H1 (cell line): ENCODE results near the gene TCF4. TPM values are rescaled to one million over a fixed set of nuclear protein-coding genes. Genes with fewer than 3 reads are reported as not detected.

Experiments
- CTCF ChIA-PET: fragments of 300-600 bp; sonication (Branson Sonifier 250); formaldehyde crosslinking; loops from one replicate; lab custom pipeline; 2021; ENCODE audit not compliant: partially characterized antibody; lab: Charles Lee
- POLR2A ChIA-PET: fragments of 300-600 bp; sonication (Branson Sonifier 250); formaldehyde crosslinking; loops from one replicate; lab custom pipeline; 2021; ENCODE audit warnings: inconsistent platforms; ENCODE audit not compliant: partially characterized antibody; lab: Charles Lee
- DNase-seq, 2 experiments: peaks; one replicate each; pipeline versions ENCODE4 v3.0.0 to v3.0.0-alpha.2; 2010 to 2022; ENCODE audit warnings: low spot score in 2 of 2, low read depth in 1 of 2, mixed read lengths in 1 of 2
- FAIRE-seq: peaks from 2 replicates; lab custom pipeline; 2011; peaks lifted over from hg19 to GRCh38; lab: Jason Lieb, UNC
- H2AFZ ChIP-seq: 2 replicates; pipeline ENCODE4 v1.8.1; 2012; ENCODE audit warnings: low read length, inconsistent platforms
- H2AK5ac ChIP-seq: 2 replicates; pipeline ENCODE4 v1.6.1; 2013; ENCODE audit warnings: low read depth, low read length
- H2BK120ac ChIP-seq: replicated peaks from 2 replicates; pipeline ENCODE3; 2013; ENCODE audit warnings: low read depth, low read length, inconsistent platforms
- H2BK12ac ChIP-seq: 2 replicates; pipeline ENCODE4 v1.6.1; 2013; ENCODE audit warnings: low read depth, low read length
- H2BK15ac ChIP-seq: 2 replicates; pipeline ENCODE4 v1.6.1; 2013; ENCODE audit warnings: low read length
- H2BK20ac ChIP-seq: 2 replicates; pipeline ENCODE4 v1.6.1; 2013; ENCODE audit warnings: low read length
- H2BK5ac ChIP-seq: 2 replicates; pipeline ENCODE4 v1.6.1; 2013; ENCODE audit warnings: low read depth, low read length
- H3K14ac ChIP-seq: 2 replicates; pipeline ENCODE4 v1.6.1; 2013; ENCODE audit warnings: inconsistent platforms; ENCODE audit not compliant: insufficient read length
- H3K18ac ChIP-seq: 2 replicates; pipeline ENCODE4 v1.6.1; 2013; ENCODE audit warnings: low read length; ENCODE audit errors: extremely low read depth
- H3K23ac ChIP-seq: 2 replicates; pipeline ENCODE4 v1.6.1; 2013; ENCODE audit warnings: inconsistent platforms; ENCODE audit not compliant: insufficient read length
- H3K23me2 ChIP-seq: 2 replicates; pipeline ENCODE4 v1.6.1; 2013; ENCODE audit warnings: low read depth, low read length
- H3K27ac ChIP-seq: 2 replicates; pipeline ENCODE4 v1.6.1; 2011; ENCODE audit warnings: low read depth, low read length, inconsistent platforms
- H3K27me3 ChIP-seq, 4 experiments: replicated peaks in 1 of 4; 1 replicate in 1 of 4; 2 replicates in 3 of 4; pipeline versions ENCODE4 v1.6.1 to v1.8.1; 2011 to 2013; ENCODE audit warnings: low read length in 3 of 4, mild to moderate bottlenecking in 3 of 4, inconsistent platforms in 2 of 4, mixed read lengths in 2 of 4, moderate library complexity in 1 of 4; ENCODE audit not compliant: control insufficient read depth in 3 of 4, insufficient read depth in 3 of 4; ENCODE audit errors: extremely low read depth in 1 of 4
- H3K36me3 ChIP-seq, 4 experiments: 2 replicates each; pipeline versions ENCODE4 v1.6.1 to v1.8.1; 2011 to 2013; ENCODE audit warnings: mild to moderate bottlenecking in 4 of 4, low read length in 3 of 4, moderate library complexity in 2 of 4, control low read depth in 1 of 4, inconsistent platforms in 1 of 4; ENCODE audit not compliant: insufficient read depth in 4 of 4, control insufficient read depth in 2 of 4
- H3K4ac ChIP-seq: replicated peaks from 2 replicates; pipeline ENCODE3; 2013; ENCODE audit warnings: low read length, low read depth, mixed read lengths, inconsistent platforms; ENCODE audit not compliant: insufficient read length
- H3K4me1 ChIP-seq, 4 experiments: replicated peaks in 1 of 4; 1 replicate in 1 of 4; 2 replicates in 3 of 4; pipeline versions ENCODE4 v1.6.1 to v1.8.1; 2011 to 2013; ENCODE audit warnings: low read length in 3 of 4, inconsistent platforms in 2 of 4, mixed read lengths in 1 of 4; ENCODE audit not compliant: insufficient read depth in 4 of 4, control insufficient read depth in 3 of 4
- H3K4me2 ChIP-seq, 2 experiments: 2 replicates each; pipeline versions ENCODE4 v1.6.1 to v1.8.1; 2011 to 2013; ENCODE audit warnings: low read depth in 2 of 2, low read length in 2 of 2, control low read depth in 1 of 2, inconsistent platforms in 1 of 2, mild to moderate bottlenecking in 1 of 2; ENCODE audit not compliant: insufficient read depth in 1 of 2
- H3K4me3 ChIP-seq, 4 experiments: fragments of 200-600, 300-600 bp in 1 of 4; sonication (generic), shearing (Covaris generic), sonication (Bioruptor Twin) in 1 of 4; 2 replicates each; pipeline versions ENCODE4 v1.5.1 to v1.8.1; 2011 to 2016; ENCODE audit warnings: low read length in 4 of 4, low read depth in 3 of 4, control low read depth in 2 of 4, inconsistent platforms in 2 of 4, mild to moderate bottlenecking in 2 of 4, mixed read lengths in 1 of 4, moderate library complexity in 1 of 4; ENCODE audit not compliant: insufficient read depth in 2 of 4; ENCODE audit errors: extremely low read depth in 1 of 4
- H3K56ac ChIP-seq: replicated peaks from 2 replicates; pipeline ENCODE3; 2013; ENCODE audit warnings: low read depth, mild to moderate bottlenecking, mixed read lengths, low read length, inconsistent platforms; ENCODE audit not compliant: insufficient read length
- H3K79me1 ChIP-seq: 2 replicates; pipeline ENCODE4 v1.6.1; 2013; ENCODE audit warnings: low read depth, low read length, control low read depth
- H3K79me2 ChIP-seq, 2 experiments: 2 replicates each; pipeline versions ENCODE4 v1.6.1 to v1.8.1; 2012 to 2013; ENCODE audit warnings: low read length in 2 of 2, mild to moderate bottlenecking in 2 of 2, inconsistent platforms in 1 of 2; ENCODE audit not compliant: insufficient read depth in 2 of 2, control insufficient read depth in 1 of 2
- H3K9ac ChIP-seq, 4 experiments: replicated peaks in 1 of 4; 1 replicate in 1 of 4; 2 replicates in 3 of 4; pipeline versions ENCODE4 v1.6.1 to v1.8.1; 2011 to 2013; ENCODE audit warnings: low read depth in 3 of 4, low read length in 3 of 4, control low read depth in 2 of 4, mild to moderate bottlenecking in 2 of 4, moderate library complexity in 2 of 4, inconsistent platforms in 1 of 4; ENCODE audit errors: extremely low read depth in 1 of 4
- H3K9me3 ChIP-seq, 2 experiments: 2 replicates each; pipeline versions ENCODE4 v1.6.1 to v1.8.1; 2012 to 2013; ENCODE audit warnings: mild to moderate bottlenecking in 2 of 2, moderate library complexity in 2 of 2, control low read depth in 1 of 2, inconsistent platforms in 1 of 2, low read depth in 1 of 2, low read length in 1 of 2, mixed read lengths in 1 of 2; ENCODE audit not compliant: insufficient read depth in 2 of 2
- H4K20me1 ChIP-seq, 2 experiments: replicated peaks in 1 of 2; 2 replicates each; pipeline versions ENCODE3 to v1.8.1; 2011 to 2013; ENCODE audit warnings: inconsistent platforms in 2 of 2, low read length in 2 of 2, mild to moderate bottlenecking in 1 of 2; ENCODE audit not compliant: insufficient read depth in 2 of 2, control insufficient read depth in 1 of 2
- H4K5ac ChIP-seq: 2 replicates; pipeline ENCODE4 v1.6.1; 2013; ENCODE audit warnings: low read length, low read depth, mixed read lengths, inconsistent platforms; ENCODE audit not compliant: insufficient read length
- H4K8ac ChIP-seq: 2 replicates; pipeline ENCODE4 v1.8.0; 2013; ENCODE audit warnings: mild to moderate bottlenecking, moderate library complexity, low read length, inconsistent platforms; ENCODE audit not compliant: insufficient read depth; ENCODE audit errors: extremely low read depth
- H4K91ac ChIP-seq: replicated peaks from 2 replicates; pipeline ENCODE3; 2013; ENCODE audit warnings: low read length, mixed read lengths, inconsistent platforms; ENCODE audit not compliant: insufficient read length
- ASH2L ChIP-seq: fragments of 200-600, 300-600 bp; sonication (generic); IDR thresholded peaks from one replicate; pipeline ENCODE4 v1.7.1; 2017; ENCODE audit warnings: low read length
- CHD1 ChIP-seq: IDR thresholded peaks from 2 replicates; pipeline ENCODE4 v1.6.1; 2012; ENCODE audit warnings: low read depth, low read length, improper control_type of control experiment
- FOSL1 ChIP-seq: IDR thresholded peaks from 2 replicates; pipeline ENCODE4 v1.6.1; 2011; ENCODE audit warnings: mild to moderate bottlenecking, low read depth, low read length, moderate library complexity; ENCODE audit not compliant: insufficient read depth
- GABPA ChIP-seq: IDR thresholded peaks from 2 replicates; pipeline ENCODE4 v1.6.1; 2011; ENCODE audit warnings: mild to moderate bottlenecking, low read length, moderate library complexity, borderline replicate concordance; ENCODE audit not compliant: insufficient read depth
- HDAC2 ChIP-seq, 2 experiments: fragments of 300-600 bp in 1 of 2; sonication (generic) in 1 of 2; IDR thresholded peaks; 2 replicates each; pipeline ENCODE4 v1.6.1; 2011 to 2012; ENCODE audit warnings: low read depth in 2 of 2, low read length in 2 of 2, mild to moderate bottlenecking in 2 of 2, moderate library complexity in 2 of 2, borderline replicate concordance in 1 of 2, inconsistent platforms in 1 of 2
- KDM5A ChIP-seq: fragments of 200-600 bp; IDR thresholded peaks from 2 replicates; pipeline ENCODE4 v1.7.1; 2012; ENCODE audit warnings: mild to moderate bottlenecking, low read length, inconsistent platforms, mixed read lengths
- MAFK ChIP-seq: IDR thresholded peaks from 2 replicates; pipeline ENCODE4 v1.6.1; 2012; ENCODE audit warnings: low read depth, mild to moderate bottlenecking, improper control_type of control experiment, low read length
- NANOG ChIP-seq: IDR thresholded peaks from 2 replicates; pipeline ENCODE4 v1.6.1; 2011; ENCODE audit warnings: low read length, low read depth, mild to moderate bottlenecking, inconsistent platforms; ENCODE audit not compliant: insufficient read depth, poor library complexity, severe bottlenecking
- NRF1 ChIP-seq: IDR thresholded peaks from 2 replicates; pipeline ENCODE4 v1.6.1; 2011; ENCODE audit warnings: mild to moderate bottlenecking, low read depth, low read length, improper control_type of control experiment
- RFX5 ChIP-seq: IDR thresholded peaks from 2 replicates; pipeline ENCODE4 v1.6.1; 2011; ENCODE audit warnings: low read depth, low read length, improper control_type of control experiment, borderline replicate concordance
- SRF ChIP-seq: IDR thresholded peaks from 2 replicates; pipeline ENCODE4 v1.6.1; 2011; ENCODE audit warnings: mild to moderate bottlenecking, low read depth, low read length, moderate library complexity
- TAF7 ChIP-seq: optimal IDR thresholded peaks from 2 replicates; pipeline ENCODE3; 2011; ENCODE audit warnings: low read depth, mild to moderate bottlenecking, inconsistent platforms, low read length, moderate library complexity, borderline replicate concordance
- YY1 ChIP-seq: IDR thresholded peaks from 2 replicates; pipeline ENCODE4 v1.6.1; 2011; ENCODE audit warnings: low read depth, mild to moderate bottlenecking, low read length
- WGBS, 2 experiments: shearing (Covaris generic) in 1 of 2; methylation state at CpG; one replicate each; pipeline versions ENCODE4 v1.1.6 to v1.1.7; 2013 to 2015; ENCODE audit warnings: low lambda C conversion rate in 2 of 2, mixed read lengths in 2 of 2, inconsistent platforms in 1 of 2, low coverage in 1 of 2, missing lambda C conversion rate in 1 of 2; ENCODE audit not compliant: insufficient replicate concordance in 2 of 2, insufficient coverage in 1 of 2, insufficient read length in 1 of 2; ENCODE audit errors: extremely low coverage in 1 of 2, missing lambda C conversion rate in 1 of 2; 5-methylcytosine and 5-hydroxymethylcytosine counted together
- polyA plus RNA-seq, 7 experiments: library from polyadenylated mRNA; depleted of rRNA in 3 of 7; stranded (reverse) in 5 of 7; unstranded in 2 of 7; fragments of >200 nt in 5 of 7; fragments of 200-250 nt in 2 of 7; gene quantifications; 1 replicate in 5 of 7; 2 replicates in 1 of 7; 4 replicates in 1 of 7; pipeline versions ENCODE4 v1.2.1 to v1.2.3, GENCODE V29; 2011 to 2013; ENCODE audit warnings: missing spikeins in 2 of 7, mixed read lengths in 2 of 7
- total RNA-seq: library from RNA; stranded (reverse); fragmentation: NEBNext Ultra II Directional; extraction: Animal tissue kit (Norgen Biotek cat#: 25700); gene quantifications from 2 replicates; pipeline ENCODE4 v1.2.1, GENCODE V29; 2021

Gene TCF4
- total and polyA plus RNA-seq, 2 of the 8 experiments (the other 6 are each of a cell fraction or from before 2014, with no cell fraction given): 59.3 to 118 TPM

DNA sequence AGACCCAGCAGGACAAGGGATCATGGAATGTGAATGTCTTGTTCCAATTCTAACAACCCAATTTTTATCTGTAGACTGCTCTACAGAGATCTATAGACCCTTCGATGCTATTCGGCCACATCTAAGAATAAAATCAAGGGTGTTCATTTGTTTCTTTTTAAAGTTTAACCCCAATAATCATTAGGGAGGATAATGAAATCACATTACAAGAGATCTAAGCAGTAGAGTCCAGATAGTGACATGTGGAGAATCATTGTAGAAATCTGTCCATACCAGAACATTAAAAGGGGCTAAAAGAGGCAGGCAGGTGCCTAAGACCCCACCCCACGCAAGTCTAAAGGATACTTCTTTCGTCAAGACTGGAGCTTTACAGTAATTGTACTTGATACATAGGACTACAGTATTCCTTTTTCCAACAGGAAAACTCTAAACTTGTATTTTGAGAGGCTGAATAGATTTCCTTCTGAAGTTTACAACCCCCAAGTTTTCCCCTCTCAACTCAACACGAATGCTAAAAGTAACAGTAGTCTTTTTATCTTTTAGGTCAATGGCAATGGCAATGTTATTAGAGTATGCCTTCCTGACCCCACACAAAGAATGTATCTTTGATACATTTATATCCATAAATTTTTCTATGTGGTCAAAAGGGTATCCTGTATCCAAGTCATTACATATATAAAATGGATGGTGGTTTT, 183.7 kb downstream of the TCF4 start:
- H3K79me2 ChIP-seq: peaks cover 0 to 85% of the 10 kb centered on the region in 2 experiments; a peak in 2 of 4 replicates
- CTCF ChIA-PET: interaction anchor here (0.9 to 1.2 kb wide), 4 partner anchors 10 to 169 kb away, joined by 3 to 4 read pairs (median 4); no protein-coding TSS in a partner anchor
- DNase-seq (no peak), FAIRE-seq (no peak)
- no peak overlapping the region for H3K14ac ChIP-seq
- H3K9ac ChIP-seq: no peak overlapping the region
- H4K91ac ChIP-seq: no peak overlapping the region
- H2BK120ac ChIP-seq: no peak overlapping the region
- no peaks in the 10 kb centered on the region; the same call in 1 of the 2 replicates for H3K79me1 ChIP-seq
- no peak overlapping the region for H3K4me3 ChIP-seq
- no peak overlapping the region for H2BK12ac ChIP-seq
- H3K56ac ChIP-seq: no peak overlapping the region
- H2BK5ac ChIP-seq: no peak overlapping the region
- no peak overlapping the region for H4K8ac ChIP-seq
- peaks cover 0 to 1% of the 10 kb centered on the region in 2 experiments for H4K20me1 ChIP-seq
- no peaks in the 10 kb centered on the region for H3K36me3 ChIP-seq
- H2BK15ac ChIP-seq: no peak overlapping the region
- H2BK20ac ChIP-seq: no peak overlapping the region
- H3K9me3 ChIP-seq: no peaks in the 10 kb centered on the region
- POLR2A ChIA-PET: no interaction called here
- H3K18ac ChIP-seq: no peak overlapping the region
- no peak overlapping the region for H2AFZ ChIP-seq
- no peak overlapping the region for H3K4me2 ChIP-seq
- no peak overlapping the region for H2AK5ac ChIP-seq
- 92% methylated on average over 5 of the region's 5 CpGs; no CpG with 5 or more reads in 1 of the 2 experiments for WGBS, 2 experiments
- H3K23me2 ChIP-seq: no peaks in the 10 kb centered on the region; the same call in 1 of the 2 replicates
- no peak overlapping the region for H3K4ac ChIP-seq
- peaks cover 3 to 21% (median 17%) of the 10 kb centered on the region in 4 experiments; a peak in 5 of 7 replicates for H3K4me1 ChIP-seq
- H3K23ac ChIP-seq: no peak overlapping the region
- H3K27me3 ChIP-seq: no peaks in the 10 kb centered on the region
- H4K5ac ChIP-seq: no peak overlapping the region
- no peak overlapping the region for H3K27ac ChIP-seq
- TF ChIP-seq CHD1: no peak
- no peak for TF ChIP-seq KDM5A
- no peak for TF ChIP-seq ASH2L
- no peak for TF ChIP-seq RFX5
- no peak for TF ChIP-seq MAFK
- TF ChIP-seq NANOG: no peak
- no peak for TF ChIP-seq HDAC2 (IDR thresholded peaks at IDR 0.05; ENCODE audit: borderline replicate concordance in 1 of 2, low read depth in 2 of 2, low read length in 2 of 2)
- no peak for TF ChIP-seq TAF7
- no peak for TF ChIP-seq GABPA
- no peak for TF ChIP-seq SRF
- TF ChIP-seq NRF1: no peak
- TF ChIP-seq FOSL1: no peak
- no peak for TF ChIP-seq YY1
